ENCODE data around the gene C17orf100.

C17orf100 gene

DNA sequence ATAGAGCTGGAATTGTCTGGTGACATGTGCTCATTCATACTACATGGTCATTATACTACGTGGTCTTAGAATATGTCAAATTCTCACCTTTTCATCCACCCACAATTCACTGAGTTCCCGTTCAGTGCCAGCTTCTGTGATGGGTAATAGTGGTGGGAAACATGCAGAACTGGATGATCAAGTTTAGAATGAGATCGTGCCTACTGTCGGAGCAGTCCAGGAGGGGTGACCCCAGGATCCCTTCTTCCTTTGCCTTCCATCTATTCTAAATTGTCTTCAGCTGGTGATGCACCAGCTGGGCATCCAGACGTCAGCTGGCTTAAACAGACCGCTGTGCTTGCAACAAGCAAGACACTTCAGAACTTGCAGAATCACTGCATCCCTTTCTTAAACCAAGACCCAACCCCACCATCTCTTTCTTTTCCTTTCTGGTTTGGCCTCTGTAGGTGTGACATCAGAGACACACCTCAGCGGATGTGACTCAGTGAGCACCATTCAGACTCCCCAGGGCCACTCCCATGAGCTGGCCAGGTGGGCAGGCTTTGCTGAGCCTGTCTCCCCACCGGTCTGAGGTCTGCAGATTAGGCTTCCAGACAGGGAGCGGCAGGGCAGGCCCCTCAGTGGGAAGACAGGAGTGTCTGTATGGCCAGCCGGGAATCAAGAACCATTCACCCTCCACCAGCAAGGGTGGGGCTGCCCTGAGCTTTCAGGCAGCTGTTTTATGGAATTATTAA, 18.1 kb downstream of the C17orf100 start:
- H2AFZ ChIP-seq (ENCODE audit: low read depth, low read length, severe bottlenecking) = no peak overlapping the region
- H3K9ac ChIP-seq (ENCODE audit: low read length) = no peak overlapping the region
- no peak overlapping the region for H3K4me3 ChIP-seq (ENCODE audit: insufficient read depth, low read length, poor library complexity, severe bottlenecking)
- TF ChIP-seq EZH2phosphoT487 (conservative IDR thresholded peaks at IDR 0.05; ENCODE audit: low read length) = no peak
- TF ChIP-seq, protein P1, sequence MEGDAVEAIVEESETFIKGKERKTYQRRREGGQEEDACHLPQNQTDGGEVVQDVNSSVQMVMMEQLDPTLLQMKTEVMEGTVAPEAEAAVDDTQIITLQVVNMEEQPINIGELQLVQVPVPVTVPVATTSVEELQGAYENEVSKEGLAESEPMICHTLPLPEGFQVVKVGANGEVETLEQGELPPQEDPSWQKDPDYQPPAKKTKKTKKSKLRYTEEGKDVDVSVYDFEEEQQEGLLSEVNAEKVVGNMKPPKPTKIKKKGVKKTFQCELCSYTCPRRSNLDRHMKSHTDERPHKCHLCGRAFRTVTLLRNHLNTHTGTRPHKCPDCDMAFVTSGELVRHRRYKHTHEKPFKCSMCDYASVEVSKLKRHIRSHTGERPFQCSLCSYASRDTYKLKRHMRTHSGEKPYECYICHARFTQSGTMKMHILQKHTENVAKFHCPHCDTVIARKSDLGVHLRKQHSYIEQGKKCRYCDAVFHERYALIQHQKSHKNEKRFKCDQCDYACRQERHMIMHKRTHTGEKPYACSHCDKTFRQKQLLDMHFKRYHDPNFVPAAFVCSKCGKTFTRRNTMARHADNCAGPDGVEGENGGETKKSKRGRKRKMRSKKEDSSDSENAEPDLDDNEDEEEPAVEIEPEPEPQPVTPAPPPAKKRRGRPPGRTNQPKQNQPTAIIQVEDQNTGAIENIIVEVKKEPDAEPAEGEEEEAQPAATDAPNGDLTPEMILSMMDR (IDR thresholded peaks at IDR 0.05; ENCODE audit: insufficient read depth, low read length, poor library complexity, severe bottlenecking) = no peak
- H3K9me2 ChIP-seq (replicated peaks; ENCODE audit: insufficient read depth, low read length) = no peaks in the 10 kb centered on the region
- H3K36me3 ChIP-seq (ENCODE audit: low read length) = no peaks in the 10 kb centered on the region
- no peaks in the 10 kb centered on the region for H3K79me2 ChIP-seq (ENCODE audit: insufficient read depth, low read length)
- H3K27me3 ChIP-seq (ENCODE audit: low read length) = no peaks in the 10 kb centered on the region
- H3K27ac ChIP-seq (ENCODE audit: low read depth, low read length) = no peak overlapping the region
- H3F3A ChIP-seq (ENCODE audit: insufficient read depth) = no peaks in the 10 kb centered on the region
- no peaks in the 10 kb centered on the region for H3K9me3 ChIP-seq (ENCODE audit: insufficient read depth, low read length)
- no peaks in the 10 kb centered on the region for H4K20me1 ChIP-seq (ENCODE audit: low read depth, low read length)
- no peak overlapping the region for H3K4me2 ChIP-seq (ENCODE audit: low read depth, low read length, poor library complexity, severe bottlenecking)

DNA sequence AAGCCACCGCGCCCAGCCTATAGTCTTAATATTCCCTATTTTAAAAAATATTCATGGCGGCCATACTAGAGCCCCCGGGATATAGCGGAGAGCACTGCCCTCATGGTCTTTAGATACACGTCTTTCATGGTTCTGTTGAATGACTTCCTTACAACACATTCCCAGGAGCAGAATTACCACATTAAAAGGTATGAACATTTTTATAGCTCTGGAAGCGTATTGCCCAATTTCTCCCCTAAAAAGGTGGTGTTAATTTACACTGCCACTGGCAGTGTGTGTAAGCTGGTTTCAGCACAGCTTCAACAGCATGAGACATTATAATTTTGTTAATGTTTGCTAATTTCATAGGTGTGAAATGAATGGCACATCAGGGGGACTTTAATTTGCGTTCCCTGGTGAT, 19.0 kb downstream of the C17orf100 start:
- H3K27ac ChIP-seq (ENCODE audit: low read depth, low read length) = no peak overlapping the region
- no peaks in the 10 kb centered on the region for H3K9me3 ChIP-seq (ENCODE audit: insufficient read depth, low read length)
- no peak overlapping the region for H3K4me3 ChIP-seq (ENCODE audit: insufficient read depth, low read length, poor library complexity, severe bottlenecking)
- no peak overlapping the region for H3K9ac ChIP-seq (ENCODE audit: low read length)
- no peaks in the 10 kb centered on the region for H3K9me2 ChIP-seq (replicated peaks; ENCODE audit: insufficient read depth, low read length)
- no peaks in the 10 kb centered on the region for H3K27me3 ChIP-seq (ENCODE audit: low read length)
- no peaks in the 10 kb centered on the region for H4K20me1 ChIP-seq (ENCODE audit: low read depth, low read length)
- no peaks in the 10 kb centered on the region for H3K36me3 ChIP-seq (ENCODE audit: low read length)
- H3F3A ChIP-seq (ENCODE audit: insufficient read depth) = no peaks in the 10 kb centered on the region
- no peak for TF ChIP-seq EZH2phosphoT487 (conservative IDR thresholded peaks at IDR 0.05; ENCODE audit: low read length)
- TF ChIP-seq, protein P1 (IDR thresholded peaks at IDR 0.05; ENCODE audit: insufficient read depth, low read length, poor library complexity, severe bottlenecking) = no peak
- H3K4me2 ChIP-seq (ENCODE audit: low read depth, low read length, poor library complexity, severe bottlenecking) = no peak overlapping the region
- H3K79me2 ChIP-seq (ENCODE audit: insufficient read depth, low read length) = no peaks in the 10 kb centered on the region
- no peak overlapping the region for H2AFZ ChIP-seq (ENCODE audit: low read depth, low read length, severe bottlenecking)

DNA sequence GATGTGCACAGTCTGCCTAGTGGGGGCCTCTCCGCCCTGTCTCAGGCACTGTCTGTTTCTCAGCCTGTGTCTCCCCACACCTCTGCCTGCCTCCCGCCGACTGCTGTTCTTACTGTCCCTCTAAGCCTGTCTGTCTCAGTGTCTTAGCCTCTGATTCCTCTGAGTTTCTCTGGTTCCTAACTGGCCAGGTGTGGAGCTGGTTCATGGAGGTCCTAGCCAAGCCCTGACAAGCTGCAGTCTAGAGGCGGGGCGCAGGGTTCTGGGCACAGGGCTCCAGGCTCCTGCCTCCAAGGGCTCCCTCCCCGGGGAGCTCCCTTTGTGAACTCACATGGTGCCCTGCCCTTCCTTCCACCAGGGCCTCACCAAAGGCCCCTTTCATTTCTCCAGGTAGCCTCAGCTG, 19.4 kb downstream of the C17orf100 start:
- H3K4me2 ChIP-seq (ENCODE audit: low read depth, low read length, poor library complexity, severe bottlenecking) = no peak overlapping the region
- no peaks in the 10 kb centered on the region for H3K9me2 ChIP-seq (replicated peaks; ENCODE audit: insufficient read depth, low read length)
- H2AFZ ChIP-seq (ENCODE audit: low read depth, low read length, severe bottlenecking) = no peak overlapping the region
- H3K36me3 ChIP-seq (ENCODE audit: low read length) = no peaks in the 10 kb centered on the region
- no peaks in the 10 kb centered on the region for H3K79me2 ChIP-seq (ENCODE audit: insufficient read depth, low read length)
- TF ChIP-seq EZH2phosphoT487 (conservative IDR thresholded peaks at IDR 0.05; ENCODE audit: low read length) = no peak
- TF ChIP-seq, protein P1 (IDR thresholded peaks at IDR 0.05; ENCODE audit: insufficient read depth, low read length, poor library complexity, severe bottlenecking) = no peak
- no peaks in the 10 kb centered on the region for H4K20me1 ChIP-seq (ENCODE audit: low read depth, low read length)
- H3K9me3 ChIP-seq (ENCODE audit: insufficient read depth, low read length) = no peaks in the 10 kb centered on the region
- H3K27me3 ChIP-seq (ENCODE audit: low read length) = no peaks in the 10 kb centered on the region
- no peak overlapping the region for H3K4me3 ChIP-seq (ENCODE audit: insufficient read depth, low read length, poor library complexity, severe bottlenecking)
- no peaks in the 10 kb centered on the region for H3F3A ChIP-seq (ENCODE audit: insufficient read depth)
- H3K9ac ChIP-seq (ENCODE audit: low read length) = no peak overlapping the region
- H3K27ac ChIP-seq (ENCODE audit: low read depth, low read length) = no peak overlapping the region
